ENCODE results near the gene SLFN5.
"Not testable (repeated sequence)": the region's sequence is repeated elsewhere in the genome, so short reads cannot be mapped to it uniquely, and the experiment has no call there.

Gene SLFN5

DNA sequence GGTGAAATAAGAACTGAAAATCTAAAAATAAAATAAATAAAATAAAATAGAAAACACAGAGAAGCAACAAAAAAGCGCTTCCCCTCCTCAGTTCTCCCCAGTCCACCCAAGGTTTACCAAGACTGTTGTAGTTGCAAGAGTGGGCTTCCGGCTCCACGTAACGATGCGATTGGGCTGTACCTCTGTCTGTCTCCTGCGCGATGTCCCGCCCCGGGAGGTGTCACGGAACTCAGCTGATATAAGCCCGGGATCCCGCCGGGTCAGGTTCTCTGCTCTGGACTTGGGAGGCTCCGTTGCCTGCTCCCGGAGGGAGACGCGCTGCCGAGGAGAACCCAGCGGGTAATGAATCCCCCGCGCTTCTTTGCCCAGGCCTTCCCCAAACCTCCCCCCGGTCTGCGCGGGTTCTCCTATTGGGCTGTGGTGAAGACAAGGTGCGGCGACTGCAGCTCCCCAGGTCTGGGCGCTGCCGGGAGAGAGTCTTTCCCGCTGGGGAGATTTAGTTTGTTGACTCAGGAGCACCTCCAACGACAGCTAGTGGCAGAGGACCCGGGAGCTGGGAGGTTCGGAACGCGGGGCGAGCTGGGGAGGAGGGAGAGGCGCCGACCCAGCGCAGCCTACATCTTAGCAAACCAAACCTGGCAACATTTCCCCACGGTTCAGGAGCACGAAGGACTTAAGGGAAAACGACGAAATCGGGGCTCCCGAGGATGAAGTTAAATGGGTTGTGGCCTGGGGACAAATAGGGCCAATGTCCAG lies at the start of gene SLFN5:
Gene SLFN5 (plus strand): TSS at position 268 of the 756 bp plus-strand sequence. CDS start 15,619 bp downstream, outside the sequence.
- DNase-seq (ENCODE audit: low read depth, low spot score) = peak; percentile 76

DNA sequence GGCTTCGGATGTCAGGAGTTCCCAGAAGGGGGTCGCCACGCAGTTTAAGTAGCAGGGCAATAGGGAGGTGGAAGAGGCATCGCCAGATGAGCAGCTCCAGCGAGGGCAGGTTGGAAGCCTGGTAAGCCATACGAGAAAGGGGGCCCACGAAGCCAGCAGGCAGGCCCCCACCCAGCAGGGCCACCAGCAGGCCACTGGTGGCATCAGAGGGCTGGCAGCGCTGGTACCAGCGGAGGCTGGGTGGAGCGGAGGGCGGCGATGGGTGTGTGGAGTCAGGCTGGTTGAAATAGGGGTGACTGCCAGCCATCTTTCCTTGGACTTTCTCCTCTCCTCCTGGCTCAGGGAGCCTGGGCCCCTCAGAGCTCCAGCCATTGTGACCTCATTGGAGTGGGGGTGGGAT lies 48.9 kb upstream of the SLFN5 start, which contains the start of gene SLC35G3:
Gene SLC35G3 (minus strand): TSS at position 393 of the 400 bp plus-strand sequence. CDS start 86 bp downstream, at position 307.
- not testable (repeated sequence) for DNase-seq (ENCODE audit: low read depth, low spot score)

DNA sequence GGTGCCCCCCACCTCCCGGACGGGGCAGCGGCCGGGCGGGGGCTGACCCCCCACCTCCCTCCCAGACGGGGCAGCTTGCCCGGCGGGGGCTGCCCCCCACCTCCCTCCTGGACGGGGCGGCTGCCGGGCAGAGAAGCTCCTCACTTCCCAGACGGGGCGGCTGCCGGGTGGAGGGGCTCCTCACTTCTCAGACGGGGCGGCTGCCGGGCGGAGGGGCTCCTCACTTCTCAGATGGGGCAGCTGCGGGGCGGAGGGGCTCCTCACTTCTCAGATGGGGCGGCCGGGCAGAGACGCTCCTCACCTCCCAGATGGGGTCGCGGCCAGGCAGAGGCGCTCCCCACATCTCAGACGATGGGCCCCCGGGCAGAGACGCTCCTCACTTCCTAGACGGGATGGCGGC lies 47.8 kb upstream of the SLFN5 start:
- DNase-seq (ENCODE audit: low read depth, low spot score) = not testable (repeated sequence)

DNA sequence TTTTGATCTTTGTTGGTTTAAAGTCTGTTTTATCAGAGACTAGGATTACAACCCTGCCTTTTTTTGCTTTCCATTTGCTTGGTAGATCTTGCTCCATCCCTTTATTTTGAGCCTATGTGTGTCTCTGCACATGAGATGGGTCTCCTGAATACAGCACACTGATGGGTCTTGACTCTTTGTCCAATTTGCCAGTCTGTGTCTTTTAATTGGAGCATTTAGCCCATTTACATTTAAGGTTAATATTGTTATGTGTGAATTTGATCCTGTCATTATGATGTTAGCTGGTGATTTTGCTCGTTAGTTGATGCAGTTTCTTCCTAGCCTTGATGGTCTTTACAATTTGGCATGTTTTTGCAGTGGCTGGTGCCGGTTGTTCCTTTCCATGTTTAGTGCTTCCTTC lies 40.3 kb upstream of the SLFN5 start:
- not testable (repeated sequence) for DNase-seq (ENCODE audit: low read depth, low spot score)

DNA sequence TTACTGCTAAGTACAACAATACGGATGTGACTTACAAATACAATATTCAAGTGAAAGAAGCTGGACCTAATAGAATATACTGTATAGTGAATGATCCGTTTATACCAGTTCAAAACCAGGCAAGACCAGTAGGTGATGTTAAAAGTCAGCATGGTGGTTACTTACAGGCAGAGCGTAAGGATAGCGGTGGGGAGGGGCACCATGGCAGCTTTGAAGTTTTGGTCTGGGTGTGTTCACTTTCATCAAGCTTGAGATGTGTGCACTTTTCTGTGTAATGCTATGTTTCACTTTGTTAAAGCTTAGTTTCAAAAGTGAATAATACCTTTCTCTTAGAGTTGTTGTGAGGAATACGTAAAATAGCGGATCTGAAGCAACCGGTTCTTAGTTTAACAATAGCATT lies 32.1 kb upstream of the SLFN5 start:
- DNase-seq (ENCODE audit: low read depth, low spot score) = no peak

DNA sequence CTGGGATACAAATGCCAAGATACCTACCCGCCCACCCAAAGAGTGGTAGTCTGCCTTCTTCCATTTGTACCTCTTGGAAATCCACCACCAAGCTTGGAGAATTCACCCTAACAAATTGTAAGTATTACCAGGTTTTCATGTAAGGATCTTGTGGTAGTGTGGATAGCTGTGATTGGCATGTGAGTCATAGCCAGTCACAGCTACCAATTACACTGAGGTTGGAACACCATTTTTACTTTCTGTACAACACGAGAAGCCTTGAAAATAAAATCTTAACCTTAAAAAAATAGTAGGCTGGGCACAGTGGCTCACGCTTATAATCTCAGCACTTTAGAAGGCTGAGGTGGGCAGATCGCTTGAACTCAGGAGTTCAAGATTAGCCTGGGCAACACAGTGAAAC lies 30.2 kb upstream of the SLFN5 start:
- no peak for DNase-seq (ENCODE audit: low read depth, low spot score)

DNA sequence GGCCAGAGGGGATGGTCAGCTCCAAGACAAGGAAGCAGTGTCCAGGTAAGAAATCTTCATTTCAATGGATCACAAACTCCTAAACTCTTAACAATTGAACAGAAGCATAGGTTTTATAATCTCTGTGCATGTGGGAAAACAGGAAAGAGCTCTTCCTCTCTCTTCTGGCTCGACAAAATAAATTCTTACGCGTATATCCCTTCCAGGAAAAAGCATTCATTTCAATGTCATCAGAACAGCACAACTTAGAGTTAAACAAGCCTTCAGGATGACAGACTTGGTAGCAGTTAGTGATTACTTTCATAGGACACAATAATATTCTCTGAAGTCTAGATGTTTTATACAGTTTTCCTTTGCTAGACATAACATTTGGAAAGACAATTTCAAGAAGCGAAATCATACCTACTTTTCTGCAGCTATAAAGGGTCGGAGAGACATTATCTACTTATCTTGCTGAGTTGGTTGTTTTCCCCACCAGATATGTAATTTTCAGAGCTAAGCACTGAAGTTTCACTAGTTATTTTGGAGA lies 29.4 kb upstream of the SLFN5 start:
- DNase-seq (ENCODE audit: low read depth, low spot score) = no peak

DNA sequence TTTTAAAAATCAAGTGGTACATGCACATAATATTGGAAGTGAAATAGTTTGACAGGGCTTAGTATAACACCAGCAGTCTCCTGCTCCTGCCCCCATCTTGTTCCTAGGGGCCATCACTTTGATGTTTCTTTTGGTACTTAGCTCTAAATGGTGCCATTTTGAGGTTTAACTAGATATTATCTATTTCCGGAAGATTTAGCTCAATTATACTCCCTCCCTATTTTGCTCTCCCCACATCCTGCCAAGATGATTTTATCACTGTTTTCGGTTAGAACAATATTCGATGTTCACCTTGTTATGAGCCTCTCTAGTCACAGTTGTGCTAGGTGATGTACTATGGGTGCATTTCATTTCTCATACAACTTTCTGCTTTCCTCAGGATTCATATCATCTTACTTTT lies 28.7 kb upstream of the SLFN5 start:
- DNase-seq (ENCODE audit: low read depth, low spot score) = no peak

DNA sequence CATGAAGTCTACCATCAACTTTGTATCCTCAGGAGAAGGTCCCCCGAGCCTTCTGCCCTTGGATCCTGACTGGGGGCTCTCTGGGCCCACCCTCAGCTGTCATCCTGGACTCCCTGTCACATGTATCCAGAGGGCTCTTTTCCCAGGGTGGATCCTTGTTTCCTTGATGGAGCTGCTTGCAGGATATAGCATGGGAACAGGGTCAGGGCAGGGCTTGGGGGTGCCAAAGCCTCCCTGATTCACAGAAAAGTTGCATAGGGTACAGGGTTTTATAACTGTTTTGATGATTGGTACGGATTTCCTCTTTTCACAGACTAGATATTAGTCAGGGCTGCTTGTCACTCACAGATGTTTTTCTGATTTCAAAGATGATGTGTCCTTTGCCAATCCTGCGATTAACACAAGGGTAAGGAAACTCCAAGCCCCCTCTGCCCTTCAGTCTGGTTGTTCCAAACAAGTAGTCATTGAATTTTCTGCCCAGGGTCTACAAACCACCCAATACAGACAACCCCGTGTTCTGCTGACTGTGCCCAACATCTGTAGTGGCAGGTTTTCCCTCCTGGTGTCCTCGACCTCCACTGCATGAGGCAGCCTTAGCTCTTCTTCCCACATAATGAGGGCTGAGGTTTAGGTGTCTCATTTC lies 28.1 kb upstream of the SLFN5 start:
- DNase-seq (ENCODE audit: low read depth, low spot score) = no peak

DNA sequence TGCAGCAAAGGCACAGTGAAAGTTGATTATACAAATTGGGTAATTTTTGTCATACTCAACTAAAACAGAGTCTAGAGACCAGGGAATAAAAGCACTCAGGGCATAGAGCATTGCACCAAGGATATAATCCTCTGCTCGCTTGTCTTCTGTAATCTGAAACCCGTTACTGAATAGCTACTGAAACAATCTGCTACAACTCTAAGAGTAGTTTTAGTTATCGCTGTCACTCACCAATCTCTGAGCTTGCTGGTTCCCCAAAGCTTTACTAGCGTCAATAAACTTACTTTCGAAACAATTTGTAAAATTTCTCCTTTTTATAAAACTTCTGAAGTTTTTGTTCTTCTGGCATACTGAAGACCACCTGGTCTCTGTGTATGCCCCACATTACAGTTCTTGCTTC lies 25.8 kb upstream of the SLFN5 start:
- no peak for DNase-seq (ENCODE audit: low read depth, low spot score)

DNA sequence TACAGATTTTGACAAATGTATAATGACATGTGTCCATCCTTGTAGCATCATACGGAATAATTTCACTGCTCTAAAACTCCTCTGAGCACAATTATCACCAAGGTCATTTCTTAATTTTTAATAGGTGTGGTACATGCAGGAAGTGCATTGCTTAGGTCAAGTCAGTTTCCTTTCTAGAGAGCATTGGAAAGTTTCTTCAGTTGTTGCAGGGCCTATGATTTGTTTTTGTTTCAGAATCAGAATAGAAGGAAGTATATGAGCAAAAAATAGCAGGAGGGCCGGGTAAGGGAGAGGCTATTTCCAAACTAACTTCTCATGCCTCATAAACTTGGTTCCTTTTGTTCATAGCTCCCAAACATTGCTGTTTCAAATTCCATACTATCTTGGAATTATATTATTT lies 24.0 kb upstream of the SLFN5 start:
- no peak for DNase-seq (ENCODE audit: low read depth, low spot score)

DNA sequence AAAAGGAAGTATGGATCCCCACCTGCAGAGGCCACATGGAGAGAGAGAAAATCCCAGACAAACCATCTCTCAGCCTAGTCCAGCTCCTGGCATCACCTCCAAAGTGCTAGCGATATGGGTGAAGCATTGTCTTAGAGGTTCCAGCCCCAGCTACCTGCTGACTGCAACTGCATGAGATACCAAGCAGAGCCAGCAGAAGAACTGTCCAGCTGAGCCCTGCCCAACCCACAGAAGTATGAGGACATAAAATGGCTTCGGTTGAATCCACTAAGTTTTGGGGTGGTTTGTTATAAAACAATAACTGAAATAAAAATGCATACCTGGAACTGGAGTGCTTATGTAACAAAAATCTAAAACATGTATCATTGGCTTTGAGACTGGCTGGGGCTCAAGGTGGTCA lies 20.4 kb upstream of the SLFN5 start:
- no peak for DNase-seq (ENCODE audit: low read depth, low spot score)

DNA sequence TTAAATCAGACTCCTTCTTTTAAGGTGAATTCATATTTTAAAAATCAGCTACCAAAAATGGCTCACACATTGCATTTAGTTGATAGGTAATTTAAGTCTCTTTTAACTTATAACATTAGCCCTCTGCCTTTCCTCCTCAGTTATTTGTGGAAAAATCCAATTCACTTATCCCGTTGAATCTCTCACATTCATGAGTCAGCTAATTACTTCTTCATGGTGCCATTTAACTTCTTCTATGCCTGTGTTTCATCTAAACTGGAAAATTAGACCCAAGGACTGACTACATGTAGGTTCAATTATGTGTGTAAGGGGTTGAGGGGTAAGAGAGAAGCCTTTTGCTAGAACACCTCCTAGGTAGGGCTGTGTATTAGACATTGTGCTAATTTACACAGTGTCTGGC lies 18.4 kb upstream of the SLFN5 start:
- no peak for DNase-seq (ENCODE audit: low read depth, low spot score)

DNA sequence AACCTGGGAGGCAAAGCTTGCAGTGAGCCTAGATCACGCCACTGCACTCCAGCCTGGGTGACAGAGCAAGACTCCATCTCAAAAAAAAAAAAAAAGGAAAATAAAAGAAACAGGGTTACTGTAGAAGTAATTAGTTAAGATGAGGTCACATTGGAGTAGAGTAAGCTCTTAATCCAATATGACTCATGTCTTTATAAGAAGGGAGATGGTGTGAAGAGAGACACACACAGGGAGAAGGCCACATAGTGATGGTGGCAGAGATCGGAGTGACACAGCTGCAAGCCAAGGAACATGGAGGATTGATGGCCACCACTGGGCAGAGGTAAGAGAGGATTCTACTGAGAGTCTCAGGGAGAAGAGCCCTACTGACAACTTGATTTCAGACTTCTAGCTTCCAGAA lies 15.3 kb upstream of the SLFN5 start:
- no peak for DNase-seq (ENCODE audit: low read depth, low spot score)

DNA sequence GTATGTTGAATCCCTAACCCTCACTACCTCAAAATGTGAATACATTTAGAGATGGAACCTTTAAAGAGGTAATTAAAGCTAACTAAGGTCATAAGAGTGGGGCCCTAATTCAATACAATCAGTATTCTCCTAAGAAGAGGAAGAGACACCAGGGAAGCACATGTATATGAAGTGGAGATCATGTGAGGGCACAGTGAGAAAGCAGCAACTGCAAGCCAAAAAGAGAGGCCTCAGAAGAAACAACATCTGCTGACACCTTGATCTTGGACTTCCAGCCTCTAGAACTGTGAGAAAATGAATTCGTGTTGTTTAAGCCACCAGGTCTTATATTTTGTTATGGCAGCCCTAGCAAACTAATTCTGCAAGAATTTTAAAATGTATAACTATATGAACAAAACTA lies 13.2 kb upstream of the SLFN5 start:
- no peak for DNase-seq (ENCODE audit: low read depth, low spot score)

DNA sequence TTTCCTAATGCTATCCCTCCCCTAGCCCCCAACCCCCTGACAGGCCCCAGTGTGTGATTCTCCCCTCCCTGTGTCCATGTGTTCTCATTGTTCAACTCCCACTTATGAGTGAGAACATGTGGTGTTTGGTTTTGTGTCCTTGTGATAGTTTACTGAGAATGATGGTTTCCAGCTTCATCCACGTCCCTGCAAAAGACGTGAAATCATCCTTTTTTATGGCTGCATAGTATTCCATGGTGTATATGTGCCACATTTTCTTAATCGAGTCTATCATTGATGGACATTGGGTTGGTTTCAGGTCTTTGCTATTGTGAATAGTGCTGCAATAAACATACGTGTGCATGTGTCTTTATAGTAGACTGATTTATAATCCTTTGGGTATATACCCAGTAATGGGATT lies 8.6 kb upstream of the SLFN5 start:
- not testable (repeated sequence) for DNase-seq (ENCODE audit: low read depth, low spot score)

DNA sequence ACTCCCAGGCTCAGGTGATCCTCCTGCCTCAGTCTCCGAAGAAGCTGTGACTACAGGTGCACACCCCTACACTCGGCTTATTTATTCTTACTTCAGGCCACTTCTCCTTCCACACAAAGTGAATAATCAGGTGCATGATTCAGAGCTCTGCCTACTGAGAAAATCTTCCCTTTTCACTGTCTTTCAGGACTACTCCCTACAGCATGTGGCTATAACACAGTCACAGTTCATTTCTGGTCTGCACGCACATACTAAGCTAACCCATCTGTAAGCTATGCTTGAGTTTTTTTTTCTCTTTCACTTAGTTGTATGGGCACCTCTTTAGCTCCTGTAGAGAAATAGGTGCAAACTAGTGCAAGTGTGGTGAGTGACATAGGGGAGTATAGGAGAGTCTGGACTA lies 7.6 kb upstream of the SLFN5 start:
- DNase-seq (ENCODE audit: low read depth, low spot score) = no peak

DNA sequence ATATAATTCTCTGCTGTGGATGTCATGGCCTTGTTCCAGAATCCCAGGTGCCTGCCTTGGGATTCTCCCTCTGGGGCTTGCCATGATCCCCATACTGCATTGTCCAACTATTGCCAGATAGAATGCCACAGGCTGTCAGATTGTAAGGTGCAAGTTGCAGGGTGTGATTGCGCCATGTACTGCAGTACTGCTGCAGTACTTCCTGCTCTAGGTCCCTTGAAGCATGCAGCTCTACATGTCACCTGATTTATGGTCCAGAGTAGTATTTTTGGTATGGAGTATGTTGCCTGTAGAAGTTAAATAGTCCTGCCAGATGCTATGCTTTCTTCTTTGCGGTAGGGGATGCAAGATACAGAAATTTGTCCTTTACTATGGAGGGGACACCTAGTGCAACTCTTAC lies 7.0 kb upstream of the SLFN5 start:
- DNase-seq (ENCODE audit: low read depth, low spot score) = no peak

DNA sequence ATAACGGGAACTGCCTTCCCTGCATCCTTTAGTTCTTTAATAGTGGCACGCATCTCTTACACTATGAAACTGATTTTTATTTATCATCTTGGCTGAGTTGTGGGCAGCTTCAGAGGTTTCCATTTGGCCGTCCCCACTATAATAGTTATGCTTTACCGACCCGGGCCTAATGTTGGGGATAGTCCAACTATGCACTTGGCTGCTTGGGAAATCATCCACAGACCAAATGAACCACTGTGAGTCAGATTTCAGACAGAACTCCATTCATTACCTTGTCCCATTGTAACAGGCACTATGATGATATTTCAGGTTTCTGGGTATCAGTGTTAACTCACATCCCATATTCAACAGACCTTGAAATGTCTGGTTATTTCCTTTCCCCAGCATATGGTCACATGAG lies 6.1 kb upstream of the SLFN5 start:
- no peak for DNase-seq (ENCODE audit: low read depth, low spot score)

DNA sequence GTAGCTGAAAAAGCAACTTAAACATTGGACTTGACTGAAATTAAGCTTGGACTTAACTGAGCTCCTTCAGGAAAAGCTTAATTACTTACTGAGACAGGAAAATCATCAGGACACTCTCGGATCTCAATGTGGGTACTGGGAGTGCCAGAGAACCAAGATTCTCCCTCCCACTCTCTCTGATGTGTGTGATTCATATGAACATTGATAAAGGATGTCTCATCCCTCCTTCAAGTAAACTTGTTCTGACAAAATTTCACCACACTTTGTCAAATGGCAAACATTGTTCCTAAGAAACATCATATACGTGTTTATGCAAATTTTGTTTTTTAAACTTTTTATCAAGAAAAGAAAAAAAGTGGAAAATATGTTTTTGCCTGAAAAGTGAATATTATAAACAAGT lies 4.1 kb upstream of the SLFN5 start:
- no peak for DNase-seq (ENCODE audit: low read depth, low spot score)

DNA sequence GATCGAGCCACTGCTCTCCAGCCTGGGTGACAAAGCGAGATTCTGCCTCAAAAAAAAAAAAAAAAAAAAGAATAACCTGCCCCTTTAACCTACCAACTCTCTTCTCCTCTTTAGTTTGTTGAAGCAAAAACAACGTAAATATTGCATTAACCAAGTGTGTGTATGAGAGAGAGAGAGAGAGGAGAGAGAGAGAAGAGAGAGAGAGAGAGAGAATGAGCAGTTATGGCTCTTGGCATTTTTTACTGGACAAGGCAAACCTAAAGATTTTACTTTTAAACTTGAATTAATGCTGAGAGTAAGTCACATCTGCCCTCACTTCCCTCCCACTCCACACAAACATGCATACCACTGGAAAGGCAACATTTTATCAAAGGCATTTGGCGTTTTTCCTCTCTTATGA lies 3.0 kb upstream of the SLFN5 start:
- DNase-seq (ENCODE audit: low read depth, low spot score) = no peak

DNA sequence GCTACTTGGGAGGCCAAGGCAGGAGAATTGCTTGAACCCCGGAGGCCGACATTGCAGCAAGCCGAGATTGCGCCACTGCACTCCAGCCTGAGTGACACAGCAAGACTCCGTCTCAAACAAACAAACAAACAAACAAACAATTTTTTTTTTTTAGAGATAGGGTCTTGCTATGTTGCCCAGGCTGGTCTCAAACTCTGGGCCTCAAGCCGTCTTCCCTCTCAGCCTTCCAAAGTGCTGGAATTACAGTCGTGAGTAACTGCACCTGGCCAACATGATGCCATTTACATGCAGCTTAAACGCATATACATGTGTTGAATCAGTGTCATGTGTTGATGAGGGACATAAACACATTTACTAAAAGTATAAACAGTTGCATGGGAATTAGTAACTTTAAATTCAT lies 2.0 kb upstream of the SLFN5 start:
- DNase-seq (ENCODE audit: low read depth, low spot score) = no peak

DNA sequence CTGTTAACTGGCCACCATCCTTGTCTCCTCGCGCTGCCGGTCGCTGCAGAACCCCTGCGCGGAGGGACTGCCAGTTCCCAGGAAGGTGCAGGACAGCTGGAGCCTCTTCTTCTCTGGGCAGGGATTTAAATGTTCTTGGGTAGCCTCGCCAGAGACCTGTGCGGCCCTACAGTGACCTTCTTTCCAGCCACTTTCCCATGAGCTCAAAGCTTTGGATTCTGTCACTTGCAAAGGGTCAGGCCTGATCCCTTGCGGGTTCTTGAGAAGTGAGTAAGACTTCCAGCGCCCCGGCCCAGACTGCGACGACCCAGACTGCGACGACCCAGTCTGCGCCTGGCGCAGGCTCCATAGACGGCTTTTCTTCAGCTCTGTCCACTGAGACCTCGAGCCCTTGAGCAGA lies 1.4 kb upstream of the SLFN5 start:
- no peak for DNase-seq (ENCODE audit: low read depth, low spot score)

Data from smooth muscle cell of the brain vasculature (primary cell).